ENCODE data around the gene RUNDC1.

The RUNDC1 gene

GRCh38 chr17:42979511-42980273, 673 bp upstream of the RUNDC1 start, which contains the start of gene PTGES3L:
PTGES3L (minus strand) TSS chr17:42980080; CDS start chr17:42980053, 27 bp downstream.
- peak within 1 kb of the TSS; percentile 67 for H2AFZ ChIP-seq (ENCODE audit: low read depth, low read length, severe bottlenecking)
- peak within 1 kb of the TSS; percentile 85 for H3K9ac ChIP-seq (ENCODE audit: low read length)
- TF ChIP-seq EZH2phosphoT487 (conservative IDR thresholded peaks at IDR 0.05; ENCODE audit: low read length) = no peak
- no peak for TF ChIP-seq CTCF (IDR thresholded peaks at IDR 0.05; ENCODE audit: insufficient read depth, low read length, poor library complexity, severe bottlenecking)
- no peaks in the 10 kb centered on the region for H4K20me1 ChIP-seq (ENCODE audit: low read depth, low read length)
- H3K4me2 ChIP-seq (ENCODE audit: low read depth, low read length, poor library complexity, severe bottlenecking) = peak within 1 kb of the TSS; percentile 87
- H3K27me3 ChIP-seq (ENCODE audit: low read length) = no peaks in the 10 kb centered on the region
- H3K36me3 ChIP-seq (ENCODE audit: low read length) = no peaks in the 10 kb centered on the region
- H3K79me2 ChIP-seq (ENCODE audit: insufficient read depth, low read length) = peaks cover 16% of the 10 kb centered on the region; the same call in 1 of the 2 replicates
- H3K27ac ChIP-seq (ENCODE audit: low read depth, low read length) = peak within 1 kb of the TSS; percentile 77
- H3K9me3 ChIP-seq (ENCODE audit: insufficient read depth, low read length) = no peaks in the 10 kb centered on the region
- H3K9me2 ChIP-seq (replicated peaks; ENCODE audit: insufficient read depth, low read length) = no peaks in the 10 kb centered on the region
- peak within 1 kb of the TSS; percentile 67 for H3K4me3 ChIP-seq (ENCODE audit: insufficient read depth, low read length, poor library complexity, severe bottlenecking)
- H3F3A ChIP-seq (ENCODE audit: insufficient read depth) = peaks cover 6% of the 10 kb centered on the region; the same call in 1 of the 2 replicates

GRCh38 chr17:42980766-42981397, 517 bp downstream of the RUNDC1 start:
- Histone ChIP-seq H2AFZ (ENCODE audit: low read depth, low read length, severe bottlenecking) (peak overlapping the region; percentile 55), H3K79me2 (ENCODE audit: insufficient read depth, low read length) (peaks cover 16% of the 10 kb centered on the region; the same call in 1 of the 2 replicates), H3K27ac (ENCODE audit: low read depth, low read length) (peak overlapping the region; percentile 77), H3K4me2 (ENCODE audit: low read depth, low read length, poor library complexity, severe bottlenecking) (peak overlapping the region; percentile 87), H3K4me3 (ENCODE audit: insufficient read depth, low read length, poor library complexity, severe bottlenecking) (peak overlapping the region; percentile 67), H3K27me3 (ENCODE audit: low read length) (no peaks in the 10 kb centered on the region), H3K9me3 (ENCODE audit: insufficient read depth, low read length) (no peaks in the 10 kb centered on the region), H3K36me3 (ENCODE audit: low read length) (no peaks in the 10 kb centered on the region), H3K9me2 (replicated peaks; ENCODE audit: insufficient read depth, low read length) (no peaks in the 10 kb centered on the region), H3K9ac (ENCODE audit: low read length) (peak overlapping the region; percentile 85), H3F3A (ENCODE audit: insufficient read depth) (peaks cover 6% of the 10 kb centered on the region; the same call in 1 of the 2 replicates), H4K20me1 (ENCODE audit: low read depth, low read length) (no peaks in the 10 kb centered on the region)
- TF ChIP-seq CTCF (IDR thresholded peaks at IDR 0.05; ENCODE audit: insufficient read depth, low read length, poor library complexity, severe bottlenecking) (no peak), EZH2phosphoT487 (conservative IDR thresholded peaks at IDR 0.05; ENCODE audit: low read length) (no peak)

- no peak for TF ChIP-seq CTCF (IDR thresholded peaks at IDR 0.05; ENCODE audit: insufficient read depth, low read length, poor library complexity, severe bottlenecking)
- TF ChIP-seq EZH2phosphoT487 (conservative IDR thresholded peaks at IDR 0.05; ENCODE audit: low read length) = no peak
- Histone ChIP-seq H2AFZ (ENCODE audit: low read depth, low read length, severe bottlenecking) (no peak overlapping the region), H3F3A (ENCODE audit: insufficient read depth) (peaks cover 6% of the 10 kb centered on the region; the same call in 1 of the 2 replicates), H3K4me2 (ENCODE audit: low read depth, low read length, poor library complexity, severe bottlenecking) (peak overlapping the region; percentile 87), H3K27me3 (ENCODE audit: low read length) (no peaks in the 10 kb centered on the region), H3K9ac (ENCODE audit: low read length) (no peak overlapping the region), H3K9me2 (replicated peaks; ENCODE audit: insufficient read depth, low read length) (no peaks in the 10 kb centered on the region), H3K9me3 (ENCODE audit: insufficient read depth, low read length) (no peaks in the 10 kb centered on the region), H3K79me2 (ENCODE audit: insufficient read depth, low read length) (peaks cover 16% of the 10 kb centered on the region; the same call in 1 of the 2 replicates), H3K27ac (ENCODE audit: low read depth, low read length) (no peak overlapping the region), H3K4me3 (ENCODE audit: insufficient read depth, low read length, poor library complexity, severe bottlenecking) (no peak overlapping the region), H3K36me3 (ENCODE audit: low read length) (no peaks in the 10 kb centered on the region), H4K20me1 (ENCODE audit: low read depth, low read length) (no peaks in the 10 kb centered on the region)
Observed at GRCh38 chr17:42982266-42982665, 1.9 kb downstream of the RUNDC1 start.

Data from SU-DHL-6 (cell line).